HG02678 (cell line): Measurements from ENCODE around the gene HDAC4.
"Not testable (repeated sequence)": the region's sequence is repeated elsewhere in the genome, so short reads cannot be mapped to it uniquely, and the experiment has no call there.

Source experiments
- ATAC-seq: cut with Tn5 transposase; IDR thresholded peaks from one replicate; pipeline ENCODE4 v1.9.1; 2021; ENCODE audit warnings: mild to moderate bottlenecking, moderate library complexity; ENCODE audit not compliant: unreplicated experiment

Gene HDAC4

GRCh38 chr2:239042551-239043320 is 358.1 kb downstream of the HDAC4 start:
- ATAC-seq, result no peak

DNA sequence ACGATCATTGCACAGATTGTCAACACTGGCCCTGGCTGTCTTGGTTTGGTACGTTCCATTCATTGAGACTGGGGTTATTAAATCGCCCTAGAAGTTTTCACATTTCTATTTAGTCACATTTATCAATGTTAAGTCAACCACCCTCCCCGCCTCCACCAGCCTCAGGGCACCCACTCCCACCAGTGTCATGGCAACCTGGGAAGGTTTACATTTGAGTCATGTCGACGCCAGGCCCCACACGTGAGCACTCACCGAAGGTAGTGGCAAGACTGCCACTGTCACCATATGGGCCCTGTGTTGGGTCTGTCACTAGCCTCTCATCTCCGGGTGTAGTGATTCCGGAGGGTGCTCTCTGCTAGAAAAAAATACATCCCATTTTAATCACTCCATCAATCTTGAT is 358.8 kb downstream of the HDAC4 start:
- no peak for ATAC-seq

- ATAC-seq, result no peak
These were observed 359.8 kb downstream of the HDAC4 start for GRCh38 chr2:239041062-239041461.

DNA sequence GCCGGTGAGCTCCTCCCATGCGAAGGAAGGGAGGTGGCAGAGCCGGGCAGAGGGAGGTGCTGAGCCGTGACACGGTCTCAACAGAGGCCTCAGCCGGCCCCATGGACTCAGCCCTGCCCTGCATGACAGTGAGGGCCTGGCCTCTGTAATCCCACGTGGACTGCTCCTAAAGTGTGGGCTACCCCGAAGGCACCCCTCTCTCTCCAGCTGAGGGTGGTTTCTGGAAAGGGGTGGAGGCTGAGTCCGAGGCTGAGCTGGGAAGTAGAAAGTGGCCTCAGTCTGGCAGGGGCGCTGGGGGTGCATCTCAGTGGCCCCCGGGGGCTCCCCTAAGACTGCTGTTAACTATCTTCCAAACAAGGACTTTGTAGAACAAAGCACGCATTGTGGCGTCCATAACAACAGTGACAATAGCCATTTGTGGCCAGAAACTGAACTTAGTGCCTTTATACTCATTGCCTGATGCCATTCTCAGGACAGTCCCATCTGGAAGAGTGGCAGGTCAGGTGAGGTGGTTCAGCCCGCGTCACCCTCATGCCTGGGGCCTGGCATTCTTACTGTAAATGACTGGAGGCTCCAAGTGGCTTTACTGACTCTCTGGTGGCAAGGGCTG is 360.6 kb downstream of the HDAC4 start:
- no peak for ATAC-seq

GRCh38 chr2:239039479-239039861 is 361.4 kb downstream of the HDAC4 start:
- ATAC-seq, result no peak

GRCh38 chr2:239038773-239039478 is 361.9 kb downstream of the HDAC4 start:
- no peak for ATAC-seq

DNA sequence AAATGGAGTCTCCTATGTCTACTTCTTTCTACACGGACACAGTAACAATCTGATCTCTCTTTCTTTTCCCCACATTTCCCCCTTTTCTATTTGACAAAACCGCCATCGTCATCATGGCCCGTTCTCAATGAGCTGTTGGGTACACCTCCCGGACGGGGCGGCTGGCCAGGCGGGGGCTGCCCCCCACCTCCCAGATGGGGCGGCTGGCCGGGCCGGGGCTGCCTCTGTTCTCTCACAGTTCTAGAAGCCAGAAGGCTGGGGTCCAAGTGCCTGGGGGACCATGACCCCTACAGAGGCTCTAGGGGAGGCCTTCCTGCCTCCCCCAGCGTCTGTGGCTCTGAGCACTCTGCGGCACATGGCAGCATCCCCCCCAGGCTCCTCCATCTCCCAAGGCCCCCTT is 362.5 kb downstream of the HDAC4 start:
- ATAC-seq, result not testable (repeated sequence)

DNA sequence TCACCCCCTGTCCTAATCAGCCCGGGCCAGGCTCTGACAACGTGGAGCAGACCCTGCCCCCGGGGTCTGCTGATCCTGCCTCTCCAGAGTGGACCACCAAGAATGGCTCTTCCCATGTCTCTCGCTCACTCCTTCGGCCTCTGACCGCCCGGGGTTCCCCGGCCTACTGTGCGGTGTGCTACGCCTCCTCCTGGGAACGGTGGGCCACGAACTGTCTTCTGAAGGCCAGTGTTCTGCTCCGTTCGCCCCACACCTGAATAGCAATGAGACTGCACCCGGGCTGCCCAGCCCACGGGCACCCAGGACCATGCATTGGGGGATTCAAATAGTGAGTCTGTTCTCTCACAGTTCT is 363.3 kb downstream of the HDAC4 start:
- no peak for ATAC-seq

DNA sequence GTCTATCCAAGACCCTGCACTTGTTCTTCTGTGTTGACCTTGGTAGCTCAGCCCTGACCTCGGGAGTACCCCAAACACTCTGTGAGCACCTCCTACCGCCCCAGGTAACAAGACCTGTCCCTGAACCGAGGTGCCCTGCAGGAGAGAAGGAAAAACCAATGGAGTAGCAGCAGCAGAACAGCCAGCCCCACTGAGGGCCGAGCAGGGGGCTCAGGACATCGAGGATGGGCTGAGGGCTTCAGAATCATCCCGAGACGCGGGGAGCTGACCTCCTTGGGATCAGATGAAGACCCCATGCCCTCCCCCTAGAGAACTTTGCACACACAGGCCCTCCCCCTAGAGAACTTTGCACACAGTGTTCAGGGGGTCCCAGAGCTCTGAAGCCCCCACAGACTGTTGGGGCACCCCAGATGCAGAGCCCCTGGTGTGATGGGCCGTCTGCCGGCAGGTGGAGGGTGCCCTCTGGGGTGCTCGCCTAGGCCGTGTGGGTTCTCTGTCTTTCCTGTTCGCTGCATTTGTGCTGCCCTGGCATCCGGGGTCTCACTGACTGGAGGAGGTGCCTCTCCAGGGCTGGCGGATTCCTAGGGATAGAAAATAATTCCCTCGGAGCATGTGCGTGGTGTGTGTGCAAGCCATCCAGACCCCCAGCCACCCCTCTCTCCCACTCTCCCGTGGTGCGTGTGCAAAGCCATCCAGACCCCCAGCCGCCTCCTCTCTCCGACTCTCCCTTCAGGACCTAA is 363.8 kb downstream of the HDAC4 start:
- ATAC-seq, result no peak

- ATAC-seq, result no peak
These were observed 364.7 kb downstream of the HDAC4 start for GRCh38 chr2:239035997-239036731.

GRCh38 chr2:239035361-239035814 is 365.4 kb downstream of the HDAC4 start:
- no peak for ATAC-seq

DNA sequence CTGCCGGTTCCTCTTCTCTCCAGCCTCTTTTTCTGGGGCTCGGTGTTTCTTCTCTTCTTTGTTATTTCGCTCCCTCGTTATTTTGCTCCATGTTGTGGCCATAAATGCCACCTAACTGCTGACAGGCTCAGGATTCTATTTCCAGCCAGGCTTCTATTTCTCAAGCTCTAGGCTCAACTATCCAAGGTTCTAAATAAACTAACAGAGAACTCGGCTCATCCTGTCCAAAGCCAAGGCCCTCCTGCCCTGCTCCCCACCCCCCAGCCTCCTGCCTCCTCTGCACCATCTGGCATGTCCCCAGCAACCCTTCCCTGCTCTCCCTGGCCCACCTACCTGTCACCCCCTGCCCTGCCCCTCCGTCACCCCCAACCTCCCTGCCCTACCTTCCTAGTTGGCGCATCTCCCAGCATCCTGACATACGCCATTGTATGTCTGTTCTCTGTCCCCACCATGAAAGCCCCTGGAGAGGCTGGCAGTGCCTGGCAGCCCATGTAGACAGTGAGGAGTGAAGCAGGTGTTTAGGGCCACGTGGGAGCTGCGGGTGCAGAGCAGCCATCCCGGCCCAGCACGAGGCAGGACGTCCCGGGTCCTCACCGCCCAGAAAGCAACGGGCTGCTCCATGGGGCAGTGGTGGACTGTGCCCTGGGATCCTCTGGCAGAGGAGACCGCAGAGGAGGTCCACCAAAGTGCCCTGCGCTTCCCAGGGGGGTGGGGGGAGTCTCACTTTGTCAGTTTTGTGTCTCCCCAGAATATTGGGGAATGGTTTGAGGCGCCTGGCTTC is 366.1 kb downstream of the HDAC4 start:
- no peak for ATAC-seq

DNA sequence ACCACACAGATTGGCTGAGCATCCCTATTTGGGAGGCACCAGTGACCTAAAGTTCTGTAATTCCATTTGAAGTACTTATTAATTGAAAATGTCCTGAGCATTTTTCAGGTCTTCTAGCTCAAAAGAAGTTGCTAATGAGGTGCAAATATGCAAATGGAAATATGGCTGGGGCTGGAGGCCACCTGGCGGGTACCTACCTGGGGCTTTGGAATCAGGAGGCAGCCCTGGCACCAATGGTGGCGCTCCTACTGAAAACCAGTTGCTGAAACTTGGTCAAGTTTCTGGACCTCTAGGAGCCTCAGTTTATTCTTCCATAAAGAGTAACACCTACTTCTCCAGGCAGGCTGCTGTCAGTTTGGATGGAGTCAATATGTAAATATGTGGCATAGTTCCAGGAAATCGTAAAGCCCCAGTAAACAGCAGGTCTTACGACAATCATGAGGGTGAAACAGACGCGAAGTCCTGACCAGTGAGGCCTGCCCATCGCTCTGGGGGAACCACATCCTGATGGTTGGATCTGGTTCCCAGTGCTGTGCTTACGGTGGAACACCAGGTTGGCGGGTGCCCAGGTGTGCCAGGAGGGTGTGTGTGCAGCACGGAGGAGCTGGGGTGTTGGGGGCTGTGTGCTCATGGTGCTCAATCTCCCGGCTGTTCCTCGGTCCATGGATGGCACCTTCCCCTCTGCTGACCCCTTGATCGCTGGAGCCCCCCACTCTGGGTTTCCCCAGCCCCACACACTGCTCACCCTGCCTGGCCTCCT is 366.8 kb downstream of the HDAC4 start:
- ATAC-seq, result no peak

GRCh38 chr2:239029958-239030357 is 370.9 kb downstream of the HDAC4 start:
- ATAC-seq, result no peak

DNA sequence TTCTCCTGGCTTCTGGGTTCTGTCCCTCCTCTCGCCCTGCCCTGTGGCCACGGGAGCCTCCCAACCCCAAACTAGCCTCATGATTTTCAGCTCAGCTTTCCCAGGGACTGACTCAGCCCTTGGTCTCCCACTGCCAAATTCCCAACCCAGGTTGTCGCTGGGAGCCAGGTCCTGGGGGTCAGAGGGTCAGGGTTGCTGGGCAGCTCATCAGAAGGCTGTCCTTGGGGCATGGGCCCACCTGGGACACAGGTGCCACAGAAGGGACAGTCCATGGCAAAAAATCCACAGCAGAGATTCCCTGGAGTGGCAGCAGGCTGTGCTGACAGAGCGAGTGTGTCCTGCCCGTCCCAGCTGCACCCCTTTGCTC is 372.6 kb downstream of the HDAC4 start:
- no peak for ATAC-seq

GRCh38 chr2:239027391-239028252 is 373.2 kb downstream of the HDAC4 start:
- ATAC-seq, result no peak

GRCh38 chr2:239026711-239027361 is 374.0 kb downstream of the HDAC4 start:
- ATAC-seq, result no peak

GRCh38 chr2:239025951-239026461 is 374.8 kb downstream of the HDAC4 start:
- ATAC-seq, result no peak
